NCI-H128 (cell line): ENCODE data around the gene MAP3K10.

Source experiments
- DNase-seq: peaks from one replicate; lab custom pipeline; 2025; ENCODE audit not compliant: unreplicated experiment; lab: John Stamatoyannopoulos, UW

MAP3K10 gene

GRCh38 chr19:40247735-40248262 is 56.6 kb downstream of the MAP3K10 start:
- no peak for DNase-seq

GRCh38 chr19:40249201-40249600 is 58.0 kb downstream of the MAP3K10 start:
- no peak for DNase-seq

GRCh38 chr19:40249781-40250180 is 58.6 kb downstream of the MAP3K10 start:
- DNase-seq: no peak

- DNase-seq: no peak
These were observed 60.0 kb downstream of the MAP3K10 start for GRCh38 chr19:40251244-40251643.

- DNase-seq: no peak
These were observed 60.8 kb downstream of the MAP3K10 start for GRCh38 chr19:40251991-40252390.

- DNase-seq: no peak
These were observed 61.2 kb downstream of the MAP3K10 start for GRCh38 chr19:40252395-40252794.

- no peak for DNase-seq
These were observed 62.4 kb downstream of the MAP3K10 start for GRCh38 chr19:40253611-40254092.

- DNase-seq: no peak
These were observed 63.6 kb downstream of the MAP3K10 start for GRCh38 chr19:40254714-40255418.

GRCh38 chr19:40255619-40256166 is 64.5 kb downstream of the MAP3K10 start:
- no peak for DNase-seq

- DNase-seq: no peak
These were observed 65.3 kb downstream of the MAP3K10 start for GRCh38 chr19:40256512-40256911.

GRCh38 chr19:40257096-40257517 is 65.9 kb downstream of the MAP3K10 start:
- no peak for DNase-seq

- no peak for DNase-seq
These were observed 70.4 kb downstream of the MAP3K10 start for GRCh38 chr19:40261631-40262030.

- no peak for DNase-seq
These were observed 71.2 kb downstream of the MAP3K10 start for GRCh38 chr19:40262422-40262821.

GRCh38 chr19:40263440-40264313 is 72.5 kb downstream of the MAP3K10 start:
- no peak for DNase-seq

- DNase-seq: no peak
These were observed 73.3 kb downstream of the MAP3K10 start for GRCh38 chr19:40264314-40265054.
